PC-3 (cell line): ENCODE results near the gene CBX6. TPM values are rescaled to one million over a fixed set of nuclear protein-coding genes. Genes with fewer than 3 reads are reported as not detected.

Source experiments
- ATAC-seq: fragments of 200-7000 bp; cut with Tn5 transposase; 2 replicates; pipeline ENCODE4 v1.9.1; 2020; ENCODE audit warnings: mild to moderate bottlenecking, moderate library complexity
- BruUV-seq: library from RNA; stranded (reverse); fragments of 400-500 nt; replicated peaks from 2 replicates; lab custom pipeline; 2021; lab: Mats Ljungman, UMichigan
- CTCF ChIA-PET: fragments of 300-600 bp; sonication (Branson Sonifier 250); formaldehyde crosslinking; loops from one replicate; lab custom pipeline; 2022; ENCODE audit warnings: antibody characterized with exemption; lab: Charles Lee
- POLR2A ChIA-PET: fragments of 300-600 bp; sonication (Branson Sonifier 250); formaldehyde crosslinking; loops from one replicate; lab custom pipeline; 2022; ENCODE audit warnings: antibody characterized with exemption; ENCODE audit not compliant: unreplicated experiment; lab: Charles Lee
- DNase-seq: peaks from one replicate; pipeline ENCODE4 v3.0.0-alpha.2; 2015
- H2AFZ ChIP-seq: fragments of 300-600 bp; sonication (generic); 2 replicates; pipeline ENCODE4 v1.6.0; 2016; ENCODE audit warnings: antibody characterized with exemption, low read length
- H3F3A ChIP-seq: fragments of 300-600 bp; sonication (generic); one replicate; pipeline ENCODE4 v1.6.0; 2017; ENCODE audit warnings: antibody characterized with exemption, low read length, control low read depth, mild to moderate bottlenecking; ENCODE audit not compliant: unreplicated experiment
- H3K27ac ChIP-seq: fragments of 300-600 bp; sonication (generic); 2 replicates; pipeline ENCODE4 v1.5.1; 2016; ENCODE audit warnings: mild to moderate bottlenecking, low read length
- H3K27me3 ChIP-seq: fragments of 300-600 bp; sonication (generic); 2 replicates; pipeline ENCODE4 v1.6.1; 2016; ENCODE audit warnings: low read length, mixed read lengths
- H3K36me3 ChIP-seq: fragments of 300-600 bp; sonication (generic); 2 replicates; pipeline ENCODE4 v1.6.1; 2016; ENCODE audit warnings: low read depth, mixed run types, low read length, mixed read lengths
- H3K4me1 ChIP-seq: fragments of 300-600 bp; sonication (generic); 2 replicates; pipeline ENCODE4 v1.5.1; 2016; ENCODE audit warnings: low read length; ENCODE audit not compliant: insufficient read depth
- H3K4me2 ChIP-seq: fragments of 300-600 bp; sonication (generic); 2 replicates; pipeline ENCODE4 v1.6.0; 2016; ENCODE audit warnings: low read length
- H3K4me3 ChIP-seq: fragments of 300-600 bp; sonication (generic); 2 replicates; pipeline ENCODE4 v1.5.1; 2016; ENCODE audit warnings: mild to moderate bottlenecking, low read length, mixed read lengths
- H3K79me2 ChIP-seq: fragments of 300-600 bp; sonication (generic); 2 replicates; pipeline ENCODE4 v1.6.1; 2017; ENCODE audit warnings: low read length, mixed read lengths
- H3K9ac ChIP-seq: fragments of 300-600 bp; sonication (generic); 2 replicates; pipeline ENCODE4 v1.6.0; 2016; ENCODE audit warnings: mild to moderate bottlenecking, low read length
- H3K9me2 ChIP-seq: fragments of 300-600 bp; sonication (generic); replicated peaks from 2 replicates; pipeline ENCODE4 v1.6.1; 2016; ENCODE audit warnings: mixed run types, low read length, mixed read lengths
- H3K9me3 ChIP-seq: fragments of 300-600 bp; sonication (generic); 2 replicates; pipeline ENCODE4 v1.6.1; 2016; ENCODE audit warnings: low read length, mixed read lengths
- H4K20me1 ChIP-seq: fragments of 300-600 bp; sonication (generic); 2 replicates; pipeline ENCODE4 v1.6.1; 2016; ENCODE audit warnings: low read length, mixed read lengths
- EZH2 ChIP-seq: fragments of 300-600 bp; sonication (generic); IDR thresholded peaks from one replicate; pipeline ENCODE4 v1.6.1; 2017; ENCODE audit warnings: antibody characterized with exemption, mild to moderate bottlenecking, low read length; ENCODE audit not compliant: unreplicated experiment
- EZH2phosphoT487 ChIP-seq: fragments of 300-600 bp; sonication (generic); IDR thresholded peaks from 2 replicates; pipeline ENCODE4 v1.6.1; 2018; ENCODE audit warnings: mild to moderate bottlenecking, antibody characterized with exemption, low read length, borderline replicate concordance
- intact Hi-C: fragments of 100-400 bp; cut with micrococcal nuclease; formaldehyde crosslinking; loops from 2 replicates; pipeline ENCODE4 v1.9.0; 2023
- total RNA-seq: library from RNA; depleted of rRNA; stranded (reverse); fragments of >200 nt; gene quantifications from 2 replicates; pipeline ENCODE4 v1.2.3, GENCODE V29; 2014
- TF ChIP-seq, protein P1 (sequence below): fragments of 300-600 bp; sonication (generic); conservative IDR thresholded peaks from 2 replicates; pipeline ENCODE4 v1.5.1; 2017; ENCODE audit warnings: antibody characterized with exemption, low read depth, mild to moderate bottlenecking, low read length

The CBX6 gene
- total RNA-seq, 1 experiment from 2014 or later, result 37.5 TPM

DNA sequence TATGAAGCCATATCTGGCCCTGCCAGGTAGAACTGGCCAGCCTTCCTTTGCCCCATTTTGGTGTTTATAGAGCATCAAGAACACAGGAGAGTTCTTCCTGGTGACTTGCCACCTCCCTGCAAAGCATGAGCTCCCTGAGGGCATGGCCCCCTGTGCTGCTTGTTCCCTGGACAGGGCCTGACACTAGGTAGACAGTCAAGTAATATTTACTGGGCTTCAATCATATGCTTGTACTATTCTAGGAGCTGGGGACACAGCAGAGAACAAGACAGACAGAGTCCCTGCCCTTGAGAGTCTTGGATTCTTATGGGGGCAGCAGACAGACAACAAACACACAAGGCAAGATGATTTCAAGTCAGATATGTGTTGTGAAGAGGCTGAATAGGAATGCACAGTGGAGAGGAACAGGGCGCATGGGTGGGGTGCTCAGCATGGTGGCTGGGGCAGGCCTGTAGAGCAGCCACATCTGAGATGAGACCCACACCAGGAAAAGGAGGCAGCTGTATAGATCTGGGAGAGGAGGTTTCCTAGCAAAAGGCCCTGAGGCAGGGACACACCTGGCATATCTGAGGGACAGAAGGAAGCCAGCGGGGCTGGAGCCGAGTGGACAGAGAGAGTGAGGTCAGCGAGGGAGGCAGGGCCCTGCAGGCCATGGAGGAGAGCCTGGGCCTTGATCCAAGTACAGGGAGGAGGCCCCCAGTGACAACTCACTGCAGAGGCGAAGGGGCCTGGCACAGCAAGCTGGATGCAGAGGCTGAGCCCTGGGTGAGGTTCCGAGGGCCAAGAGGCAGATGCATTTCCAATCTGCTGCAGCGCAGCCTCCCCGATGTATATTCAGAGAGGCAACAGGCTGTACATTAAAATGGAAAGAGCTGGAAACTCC is 10.2 kb upstream of the CBX6 start:
- ATAC-seq (no peak), DNase-seq (no peak)
- Histone ChIP-seq H3K36me3 (no peaks in the 10 kb centered on the region), H2AFZ (no peak overlapping the region), H3K4me2 (no peak overlapping the region), H3K9me2 (no peaks in the 10 kb centered on the region), H3K27me3 (no peaks in the 10 kb centered on the region), H4K20me1 (no peaks in the 10 kb centered on the region), H3F3A (no peaks in the 10 kb centered on the region), H3K27ac (no peak overlapping the region), H3K9ac (no peak overlapping the region), H3K4me3 (no peak overlapping the region), H3K4me1 (no peaks in the 10 kb centered on the region), H3K9me3 (no peaks in the 10 kb centered on the region), H3K79me2 (no peaks in the 10 kb centered on the region)
- no TSS peak for BruUV-seq
- CTCF ChIA-PET, result no interaction called here
- intact Hi-C loops, result no loop called here
- TF ChIP-seq EZH2, result no peak
- POLR2A ChIA-PET, result no interaction called here

GRCh38 chr22:38881464-38881871 is 9.5 kb upstream of the CBX6 start:
- no peak overlapping the region for H3K9ac ChIP-seq
- no peak overlapping the region for H2AFZ ChIP-seq
- no peaks in the 10 kb centered on the region for H3K79me2 ChIP-seq
- no peaks in the 10 kb centered on the region for H3K4me1 ChIP-seq
- H4K20me1 ChIP-seq, result no peaks in the 10 kb centered on the region
- no peaks in the 10 kb centered on the region for H3F3A ChIP-seq
- ChIA-PET POLR2A (no interaction called here), CTCF (no interaction called here)
- no peaks in the 10 kb centered on the region for H3K36me3 ChIP-seq
- H3K4me2 ChIP-seq, result 0 out of 2 replicates have a peak overlapping the region, but pooled peaks have one; percentile 31
- no peaks in the 10 kb centered on the region for H3K9me2 ChIP-seq
- H3K9me3 ChIP-seq, result no peaks in the 10 kb centered on the region
- H3K27ac ChIP-seq, result no peak overlapping the region
- intact Hi-C loops, result no loop called here
- no peaks in the 10 kb centered on the region for H3K27me3 ChIP-seq
- TF ChIP-seq EZH2 (no peak), EZH2phosphoT487 (no peak)
- TF ChIP-seq, protein P1, sequence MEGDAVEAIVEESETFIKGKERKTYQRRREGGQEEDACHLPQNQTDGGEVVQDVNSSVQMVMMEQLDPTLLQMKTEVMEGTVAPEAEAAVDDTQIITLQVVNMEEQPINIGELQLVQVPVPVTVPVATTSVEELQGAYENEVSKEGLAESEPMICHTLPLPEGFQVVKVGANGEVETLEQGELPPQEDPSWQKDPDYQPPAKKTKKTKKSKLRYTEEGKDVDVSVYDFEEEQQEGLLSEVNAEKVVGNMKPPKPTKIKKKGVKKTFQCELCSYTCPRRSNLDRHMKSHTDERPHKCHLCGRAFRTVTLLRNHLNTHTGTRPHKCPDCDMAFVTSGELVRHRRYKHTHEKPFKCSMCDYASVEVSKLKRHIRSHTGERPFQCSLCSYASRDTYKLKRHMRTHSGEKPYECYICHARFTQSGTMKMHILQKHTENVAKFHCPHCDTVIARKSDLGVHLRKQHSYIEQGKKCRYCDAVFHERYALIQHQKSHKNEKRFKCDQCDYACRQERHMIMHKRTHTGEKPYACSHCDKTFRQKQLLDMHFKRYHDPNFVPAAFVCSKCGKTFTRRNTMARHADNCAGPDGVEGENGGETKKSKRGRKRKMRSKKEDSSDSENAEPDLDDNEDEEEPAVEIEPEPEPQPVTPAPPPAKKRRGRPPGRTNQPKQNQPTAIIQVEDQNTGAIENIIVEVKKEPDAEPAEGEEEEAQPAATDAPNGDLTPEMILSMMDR, result no peak
- peak; percentile 21 for DNase-seq
- no TSS peak for BruUV-seq
- no peak overlapping the region for H3K4me3 ChIP-seq
- no peak for ATAC-seq

GRCh38 chr22:38879961-38880360 is 7.9 kb upstream of the CBX6 start:
- ChIA-PET POLR2A (no interaction called here), CTCF (no interaction called here)

More at GRCh38 chr22:38879961-38880360, 7.9 kb upstream of the CBX6 start:
- no peaks in the 10 kb centered on the region for H3K27me3 ChIP-seq
- no peak overlapping the region for H3K4me3 ChIP-seq
- no peaks in the 10 kb centered on the region for H3K9me2 ChIP-seq
- no peaks in the 10 kb centered on the region for H3F3A ChIP-seq
- no peaks in the 10 kb centered on the region for H3K4me1 ChIP-seq
- DNase-seq (no peak), ATAC-seq (no peak)
- H2AFZ ChIP-seq, result no peak overlapping the region
- no peak overlapping the region for H3K4me2 ChIP-seq
- H3K9me3 ChIP-seq, result no peaks in the 10 kb centered on the region
- no peak overlapping the region for H3K9ac ChIP-seq
- H4K20me1 ChIP-seq, result no peaks in the 10 kb centered on the region
- TF ChIP-seq EZH2phosphoT487 (no peak), EZH2 (no peak)
- TF ChIP-seq, protein P1, result no peak
- BruUV-seq, result no TSS peak
- intact Hi-C loops, result no loop called here
- H3K27ac ChIP-seq, result no peak overlapping the region
- H3K79me2 ChIP-seq, result no peaks in the 10 kb centered on the region
- H3K36me3 ChIP-seq, result no peaks in the 10 kb centered on the region
